Hepatocyte (in vitro differentiated cells): ENCODE measurements around the gene NFIA. TPM values are rescaled to one million over a fixed set of nuclear protein-coding genes. Genes with fewer than 3 reads are reported as not detected.

ENCODE experiments used
- DNase-seq: peaks from one replicate; pipeline ENCODE4 v3.0.0-alpha.2; 2016; ENCODE audit warnings: low spot score
- H2AFZ ChIP-seq: fragments of 200-600 bp; sonication (generic); 2 replicates; pipeline ENCODE4 v1.6.0; 2016; ENCODE audit warnings: antibody characterized with exemption, mild to moderate bottlenecking
- H3K27ac ChIP-seq: fragments of 200-600 bp; sonication (generic); 2 replicates; pipeline ENCODE4 v1.5.1; 2016; ENCODE audit warnings: mild to moderate bottlenecking
- H3K27me3 ChIP-seq: fragments of 200-600 bp; sonication (generic); 2 replicates; pipeline ENCODE4 v1.6.1; 2016
- H3K36me3 ChIP-seq: fragments of 200-600 bp; sonication (generic); replicated peaks from 2 replicates; pipeline ENCODE4 v1.5.1; 2016; ENCODE audit warnings: low read depth; ENCODE audit not compliant: insufficient read depth
- H3K4me1 ChIP-seq: fragments of 200-600 bp; sonication (generic); 2 replicates; pipeline ENCODE4 v1.5.1; 2016; ENCODE audit warnings: mild to moderate bottlenecking, moderate library complexity; ENCODE audit not compliant: insufficient read depth
- H3K4me2 ChIP-seq: fragments of 200-600 bp; sonication (generic); 2 replicates; pipeline ENCODE4 v1.6.0; 2016
- H3K4me3 ChIP-seq: fragments of 200-600 bp; sonication (generic); 2 replicates; pipeline ENCODE4 v1.5.1; 2016; ENCODE audit warnings: mild to moderate bottlenecking
- H3K79me2 ChIP-seq: fragments of 200-600 bp; sonication (generic); 2 replicates; pipeline ENCODE4 v1.6.0; 2017; ENCODE audit warnings: mild to moderate bottlenecking
- H3K9me2 ChIP-seq: fragments of 200-600 bp; sonication (generic); replicated peaks from 2 replicates; pipeline ENCODE4 v1.6.0; 2017; ENCODE audit warnings: mild to moderate bottlenecking; ENCODE audit not compliant: insufficient read depth
- H3K9me3 ChIP-seq: fragments of 200-600 bp; sonication (generic); 2 replicates; pipeline ENCODE4 v1.5.1; 2016; ENCODE audit warnings: low read depth, mild to moderate bottlenecking
- H4K20me1 ChIP-seq: fragments of 200-600 bp; sonication (generic); 2 replicates; pipeline ENCODE4 v1.6.0; 2016; ENCODE audit warnings: mild to moderate bottlenecking; ENCODE audit not compliant: insufficient read depth, poor library complexity, severe bottlenecking
- EZH2 ChIP-seq: fragments of 200-600 bp; sonication (generic); IDR thresholded peaks from 2 replicates; pipeline ENCODE4 v1.6.1; 2016; ENCODE audit warnings: antibody characterized with exemption, mild to moderate bottlenecking, borderline replicate concordance
- EZH2phosphoT487 ChIP-seq: fragments of 200-600 bp; sonication (generic); IDR thresholded peaks from one replicate; pipeline ENCODE4 v1.6.1; 2018; ENCODE audit warnings: antibody characterized with exemption, mild to moderate bottlenecking, low read depth, moderate library complexity; ENCODE audit not compliant: unreplicated experiment, severe bottlenecking
- WGBS: methylation state at CpG from one replicate; pipeline ENCODE4 v1.1.6; 2016; ENCODE audit warnings: low lambda C conversion rate; ENCODE audit errors: missing lambda C conversion rate; 5-methylcytosine and 5-hydroxymethylcytosine counted together
- polyA plus RNA-seq: library from polyadenylated mRNA; unstranded; fragments of >200 nt; fragmentation: Nextera tagmentation; extraction: Ambion mirVana; gene quantifications from 2 replicates; pipeline ENCODE4 v1.2.1, GENCODE V29; 2016
- total RNA-seq: library from RNA; depleted of rRNA; stranded (reverse); fragments of >200 nt; gene quantifications from 2 replicates; pipeline ENCODE4 v1.2.3, GENCODE V29; 2014
- TF ChIP-seq, protein P1 (sequence below): fragments of 200-600 bp; sonication (generic); IDR thresholded peaks from 2 replicates; pipeline ENCODE4 v1.5.1; 2016; ENCODE audit warnings: antibody characterized with exemption, mild to moderate bottlenecking; ENCODE audit not compliant: poor library complexity

Gene NFIA
- total and polyA plus RNA-seq, 2 experiments from 2014 or later: 15.1 to 18.2 TPM

DNA sequence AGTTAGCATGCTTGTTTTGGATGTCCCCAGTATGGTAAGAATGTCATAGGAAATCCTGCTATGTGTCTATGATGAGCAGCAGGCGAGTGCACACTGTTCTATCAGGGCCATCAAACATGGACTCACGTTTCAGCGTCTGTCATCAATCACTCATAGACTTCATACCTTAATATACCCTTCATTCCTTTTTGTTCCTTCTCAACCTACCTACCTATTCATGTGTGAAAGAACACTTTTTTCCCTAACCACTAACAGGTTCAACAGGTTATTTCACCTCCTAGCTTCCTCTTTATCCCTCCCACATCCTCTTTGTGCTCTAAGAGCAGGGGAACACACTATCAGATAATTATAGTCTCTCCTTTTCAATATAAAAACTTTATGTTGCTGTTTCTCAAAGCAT is 342.0 kb downstream of the NFIA start:
- DNase-seq: no peak
- no peak overlapping the region for H3K4me2 ChIP-seq
- H2AFZ ChIP-seq: no peak overlapping the region
- TF ChIP-seq EZH2phosphoT487 (no peak), EZH2 (no peak)
- TF ChIP-seq, protein P1, sequence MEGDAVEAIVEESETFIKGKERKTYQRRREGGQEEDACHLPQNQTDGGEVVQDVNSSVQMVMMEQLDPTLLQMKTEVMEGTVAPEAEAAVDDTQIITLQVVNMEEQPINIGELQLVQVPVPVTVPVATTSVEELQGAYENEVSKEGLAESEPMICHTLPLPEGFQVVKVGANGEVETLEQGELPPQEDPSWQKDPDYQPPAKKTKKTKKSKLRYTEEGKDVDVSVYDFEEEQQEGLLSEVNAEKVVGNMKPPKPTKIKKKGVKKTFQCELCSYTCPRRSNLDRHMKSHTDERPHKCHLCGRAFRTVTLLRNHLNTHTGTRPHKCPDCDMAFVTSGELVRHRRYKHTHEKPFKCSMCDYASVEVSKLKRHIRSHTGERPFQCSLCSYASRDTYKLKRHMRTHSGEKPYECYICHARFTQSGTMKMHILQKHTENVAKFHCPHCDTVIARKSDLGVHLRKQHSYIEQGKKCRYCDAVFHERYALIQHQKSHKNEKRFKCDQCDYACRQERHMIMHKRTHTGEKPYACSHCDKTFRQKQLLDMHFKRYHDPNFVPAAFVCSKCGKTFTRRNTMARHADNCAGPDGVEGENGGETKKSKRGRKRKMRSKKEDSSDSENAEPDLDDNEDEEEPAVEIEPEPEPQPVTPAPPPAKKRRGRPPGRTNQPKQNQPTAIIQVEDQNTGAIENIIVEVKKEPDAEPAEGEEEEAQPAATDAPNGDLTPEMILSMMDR: no peak
- no peak overlapping the region for H3K4me3 ChIP-seq
- no peaks in the 10 kb centered on the region for H3K36me3 ChIP-seq
- H3K9me3 ChIP-seq: no peaks in the 10 kb centered on the region
- H3K9me2 ChIP-seq: no peaks in the 10 kb centered on the region
- H3K27me3 ChIP-seq: no peaks in the 10 kb centered on the region
- H3K4me1 ChIP-seq: peaks cover 7% of the 10 kb centered on the region
- peak overlapping the region; percentile 15 for H3K27ac ChIP-seq
- no peaks in the 10 kb centered on the region for H4K20me1 ChIP-seq
- H3K79me2 ChIP-seq: no peaks in the 10 kb centered on the region
- 77% methylated on average over 3 of the region's 3 CpGs for WGBS

DNA sequence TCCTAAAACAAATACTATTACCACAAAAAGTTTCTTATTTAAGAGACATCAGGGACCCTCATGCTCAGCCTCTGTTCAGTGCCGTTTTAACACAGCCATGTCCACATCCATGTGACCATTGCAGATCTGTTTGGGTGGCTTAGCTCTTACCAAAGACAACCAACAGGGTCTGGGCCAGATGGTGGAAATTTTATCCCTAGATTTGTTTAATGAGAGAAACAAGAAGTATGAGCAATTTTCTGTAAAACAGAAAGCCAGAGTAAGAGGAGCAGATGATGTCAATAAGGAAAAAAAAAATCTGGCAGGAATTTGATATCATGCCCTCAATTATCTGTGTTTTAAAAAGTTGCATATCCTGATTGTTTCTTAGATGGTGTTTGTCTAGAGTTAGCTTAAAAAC is 342.7 kb downstream of the NFIA start:
- TF ChIP-seq EZH2 (no peak), EZH2phosphoT487 (no peak)
- TF ChIP-seq, protein P1: no peak
- Histone ChIP-seq H3K79me2 (no peaks in the 10 kb centered on the region), H3K4me1 (peaks cover 7% of the 10 kb centered on the region), H3K9me3 (no peaks in the 10 kb centered on the region), H3K27me3 (no peaks in the 10 kb centered on the region), H3K27ac (peak overlapping the region; percentile 15), H3K4me3 (no peak overlapping the region), H2AFZ (no peak overlapping the region), H3K9me2 (no peaks in the 10 kb centered on the region), H3K4me2 (no peak overlapping the region), H4K20me1 (no peaks in the 10 kb centered on the region), H3K36me3 (no peaks in the 10 kb centered on the region)
- 66% methylated on average over 1 of the region's 1 CpG for WGBS
- no peak for DNase-seq

DNA sequence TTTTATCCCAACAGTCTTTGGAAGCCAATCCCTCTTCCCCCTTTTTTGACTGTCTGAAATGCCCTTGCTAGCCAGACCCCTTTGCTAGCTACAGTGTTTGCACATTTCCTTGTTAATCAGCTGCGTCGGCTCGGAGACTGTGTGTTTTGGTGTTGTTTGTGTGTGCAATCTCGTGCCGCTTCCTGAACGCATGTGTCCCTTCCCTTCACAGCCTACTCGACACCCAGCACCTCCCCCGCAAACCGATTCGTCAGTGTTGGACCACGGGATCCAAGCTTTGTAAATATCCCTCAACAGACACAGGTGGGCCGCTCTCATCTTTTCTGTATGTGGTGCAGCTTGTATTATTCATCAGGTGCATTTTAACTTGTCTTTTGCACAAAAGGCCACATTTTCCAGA is 343.9 kb downstream of the NFIA start:
- Histone ChIP-seq H3K4me3 (no peak overlapping the region), H3K4me2 (no peak overlapping the region), H2AFZ (no peak overlapping the region), H3K4me1 (peaks cover 7% of the 10 kb centered on the region), H3K9me2 (no peaks in the 10 kb centered on the region), H3K27me3 (no peaks in the 10 kb centered on the region), H3K27ac (no peak overlapping the region), H3K9me3 (no peaks in the 10 kb centered on the region), H3K79me2 (no peaks in the 10 kb centered on the region), H4K20me1 (no peaks in the 10 kb centered on the region), H3K36me3 (no peaks in the 10 kb centered on the region)
- DNase-seq: no peak
- TF ChIP-seq EZH2 (no peak), EZH2phosphoT487 (no peak)
- TF ChIP-seq, protein P1: no peak
- 69% methylated on average over 12 of the region's 12 CpGs for WGBS

DNA sequence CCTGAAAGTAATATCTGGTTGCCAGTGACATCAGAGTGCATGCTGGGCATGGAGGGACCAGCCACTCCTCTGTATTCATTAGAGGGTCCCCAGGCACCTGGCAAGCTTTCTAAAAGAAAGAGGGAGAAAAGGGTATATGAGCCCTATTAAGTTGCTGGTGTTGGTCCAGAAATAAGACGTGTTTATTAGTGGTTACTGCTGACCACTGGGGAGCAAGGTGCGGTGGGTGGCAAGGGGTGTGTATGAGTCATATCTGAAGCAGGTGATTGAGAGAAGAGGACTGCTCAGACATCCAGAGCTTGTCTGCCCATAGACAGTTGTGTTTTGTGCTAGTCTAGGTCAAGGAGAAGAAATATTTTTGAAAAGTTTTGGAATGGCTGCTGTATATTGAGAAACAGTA is 344.5 kb downstream of the NFIA start:
- Histone ChIP-seq H3K36me3 (no peaks in the 10 kb centered on the region), H3K4me1 (peaks cover 7% of the 10 kb centered on the region), H2AFZ (no peak overlapping the region), H3K9me2 (no peaks in the 10 kb centered on the region), H4K20me1 (no peaks in the 10 kb centered on the region), H3K4me2 (no peak overlapping the region), H3K27me3 (no peaks in the 10 kb centered on the region), H3K9me3 (no peaks in the 10 kb centered on the region), H3K79me2 (no peaks in the 10 kb centered on the region), H3K4me3 (no peak overlapping the region), H3K27ac (no peak overlapping the region)
- WGBS: 61% methylated on average over 2 of the region's 2 CpGs
- TF ChIP-seq EZH2 (no peak), EZH2phosphoT487 (no peak)
- TF ChIP-seq, protein P1: no peak
- DNase-seq: no peak
